NCI-H2227 treated with DMSO at 0.1 percent for 48 hours (cell line): ENCODE results near the gene KCND1.

Experiments
- DNase-seq: peaks from one replicate; lab custom pipeline; 2025; lab: John Stamatoyannopoulos, UW

The KCND1 gene

GRCh38 chrX:48911412-48912182 lies 60.0 kb downstream of the KCND1 start, which contains the start of gene SLC35A2:
Gene SLC35A2, minus strand, starts transcription at chrX:48911646. Its CDS starts 10 bp downstream, at chrX:48911636.
- DNase-seq = peak; percentile 97
